Kidney (tissue), 14 donors: ENCODE data around the gene AGPS. TPM values are rescaled to one million over a fixed set of nuclear protein-coding genes. Genes with fewer than 3 reads are reported as not detected.

Experiments used
- DNase-seq, 5 donors: peaks; one replicate each; pipeline ENCODE4 v3.0.0-alpha.2; 2013 to 2020
- FAIRE-seq: peaks from 2 replicates; lab custom pipeline; 2012; peaks lifted over from hg19 to GRCh38; lab: Jason Lieb, UNC
- H3K27ac ChIP-seq, 2 donors: one replicate each; pipeline ENCODE4 v1.7.0; 2013; ENCODE audit warnings: low read depth in 2 of 2, low read length in 2 of 2, inconsistent platforms in 1 of 2
- H3K27me3 ChIP-seq: one replicate; pipeline ENCODE4 v1.7.1; 2013; ENCODE audit warnings: low read length, inconsistent platforms; ENCODE audit not compliant: control insufficient read depth, insufficient read depth
- H3K36me3 ChIP-seq, 3 donors: one replicate each; pipeline versions ENCODE4 v1.7.0 to v1.7.1; 2013; ENCODE audit warnings: low read length in 3 of 3, control low read depth in 1 of 3, inconsistent platforms in 1 of 3; ENCODE audit not compliant: insufficient read depth in 3 of 3, control insufficient read depth in 2 of 3
- H3K4me1 ChIP-seq, 3 donors: one replicate each; pipeline versions ENCODE4 v1.7.0 to v1.7.1; 2013; ENCODE audit warnings: low read length in 3 of 3, inconsistent platforms in 1 of 3, low read depth in 1 of 3; ENCODE audit not compliant: control insufficient read depth in 2 of 3, insufficient read depth in 2 of 3
- H3K4me3 ChIP-seq, 3 donors: one replicate each; pipeline versions ENCODE4 v1.7.0 to v1.8.1; 2013; ENCODE audit warnings: low read length in 3 of 3, control low read depth in 1 of 3, inconsistent platforms in 1 of 3
- H3K9ac ChIP-seq, 3 donors: one replicate each; pipeline versions ENCODE4 v1.7.0 to v1.7.1; 2013; ENCODE audit warnings: low read length in 3 of 3, control low read depth in 1 of 3, inconsistent platforms in 1 of 3
- H3K9me3 ChIP-seq, 3 donors: one replicate each; pipeline versions ENCODE4 v1.7.0 to v1.7.1; 2013; ENCODE audit warnings: low read length in 3 of 3, control low read depth in 1 of 3, inconsistent platforms in 1 of 3; ENCODE audit not compliant: control insufficient read depth in 2 of 3, insufficient read depth in 1 of 3
- CTCF ChIP-seq: IDR thresholded peaks from 3 replicates; pipeline ENCODE4 v1.5.1; 2012; ENCODE audit warnings: mild to moderate bottlenecking, moderate library complexity, borderline replicate concordance; ENCODE audit not compliant: insufficient read depth; ENCODE audit errors: extremely low read depth
- intact Hi-C: fragments of 100-400 bp; cut with DNase I; formaldehyde crosslinking; loops from one replicate; pipeline ENCODE4 v1.11.1; 2022
- polyA plus RNA-seq: library from polyadenylated mRNA; stranded (reverse); fragments of 350-450 nt; fragmentation: Illumina TruSeq; extraction: RNeasy Lipid Tissue Mini Kit (QIAGEN cat#74804); gene quantifications from one replicate; pipeline ENCODE4 v1.2.3, GENCODE V29; 2014; ENCODE audit warnings: low read depth, low replicate concordance; ENCODE audit not compliant: insufficient read depth
- total RNA-seq: library from RNA; stranded (reverse); fragmentation: NEBNext Ultra II Directional; extraction: Animal tissue kit (Norgen Biotek cat#: 25700); gene quantifications from one replicate; pipeline ENCODE4 v1.2.1, GENCODE V29; 2021
- donor health status: control.
- donor health status: control.
- donor health status: control.
- donor health status: control.
- donor health status: control.
- donor health status: DM: yes; HTN: yes; CAD: no.
- donor health status: Normal renal cell carcinoma (clear cell type).

AGPS gene
- total and polyA plus RNA-seq, 2 donors from 2014 or later, result 7.9 to 45.7 TPM

GRCh38 chr2:177537636-177538035, 145.1 kb downstream of the AGPS start:
- no peak for DNase-seq
- no peaks in the 10 kb centered on the region for H3K9me3 ChIP-seq
- H3K4me3 ChIP-seq, result no peak overlapping the region
- H3K27me3 ChIP-seq, result no peaks in the 10 kb centered on the region
- H3K9ac ChIP-seq, result no peak overlapping the region
- no peak for TF ChIP-seq CTCF
- no peak overlapping the region for H3K27ac ChIP-seq
- peaks cover 0 to under 1% (median 0%) of the 10 kb centered on the region in 3 donors for H3K4me1 ChIP-seq
- FAIRE-seq, result no peak
- intact Hi-C loops, result no loop called here
- no peaks in the 10 kb centered on the region for H3K36me3 ChIP-seq

DNA sequence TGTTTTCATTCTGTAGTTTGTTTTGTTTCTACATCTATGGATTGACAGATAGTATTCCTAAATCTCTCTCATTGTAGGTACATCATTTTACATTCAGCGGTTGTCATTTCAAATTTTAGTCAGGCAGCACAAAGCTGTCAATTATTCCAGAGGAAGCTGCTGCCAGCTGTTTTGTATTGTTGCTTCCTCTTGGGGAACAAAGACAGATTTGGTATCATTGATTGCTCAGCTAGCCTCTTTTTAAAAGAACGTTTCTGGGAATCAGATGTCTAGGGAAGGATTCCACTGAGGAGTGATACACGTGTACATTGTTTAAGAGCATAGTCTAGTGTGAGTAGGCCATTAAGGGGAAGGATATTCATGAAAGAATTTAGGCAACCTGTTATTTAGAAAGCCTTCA, 145.8 kb downstream of the AGPS start:
- FAIRE-seq, result no peak
- Histone ChIP-seq H3K4me1 (peaks cover 0 to 4% (median 0%) of the 10 kb centered on the region in 3 donors), H3K36me3 (no peaks in the 10 kb centered on the region), H3K9ac (no peak overlapping the region), H3K27me3 (no peaks in the 10 kb centered on the region), H3K27ac (no peak overlapping the region), H3K9me3 (no peaks in the 10 kb centered on the region), H3K4me3 (no peak overlapping the region)
- DNase-seq, result no peak
- no peak for TF ChIP-seq CTCF
- intact Hi-C loops, result no loop called here

DNA sequence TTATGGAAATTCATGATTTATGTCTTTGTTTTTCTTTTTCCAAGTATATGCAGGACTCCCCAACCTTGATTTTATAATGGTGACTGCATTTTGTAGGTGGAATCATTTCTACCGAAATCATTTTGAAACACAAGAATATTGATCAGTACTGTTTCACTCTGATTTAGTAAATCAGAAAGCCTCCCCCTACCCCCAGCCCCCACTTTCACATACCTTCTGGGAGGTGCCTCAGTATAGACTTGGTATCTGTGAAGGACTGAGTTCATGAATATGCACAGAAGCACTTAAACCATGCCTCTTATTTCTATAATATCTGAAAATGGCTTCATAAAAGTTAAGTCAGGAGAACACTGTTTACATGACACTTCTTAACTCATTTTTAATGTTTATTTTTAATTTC, 147.7 kb downstream of the AGPS start:
- intact Hi-C loops, result no loop called here
- Histone ChIP-seq H3K36me3 (no peaks in the 10 kb centered on the region), H3K4me1 (peaks cover 0 to 4% (median 0%) of the 10 kb centered on the region in 3 donors), H3K9ac (no peak overlapping the region), H3K27ac (no peak overlapping the region), H3K9me3 (no peaks in the 10 kb centered on the region), H3K4me3 (no peak overlapping the region), H3K27me3 (no peaks in the 10 kb centered on the region)
- FAIRE-seq (peak; percentile 44), DNase-seq (no peak)
- TF ChIP-seq CTCF, result no peak

- DNase-seq (no peak), FAIRE-seq (no peak)
- intact Hi-C loops, result no loop called here
- no peak for TF ChIP-seq CTCF
- H3K27ac ChIP-seq, result no peak overlapping the region
- H3K4me1 ChIP-seq, result peaks cover 0 to 4% (median 0%) of the 10 kb centered on the region in 3 donors
- no peak overlapping the region for H3K9ac ChIP-seq
- no peaks in the 10 kb centered on the region for H3K36me3 ChIP-seq
- H3K4me3 ChIP-seq, result no peak overlapping the region
- no peaks in the 10 kb centered on the region for H3K27me3 ChIP-seq
- no peaks in the 10 kb centered on the region for H3K9me3 ChIP-seq
Measured at GRCh38 chr2:177541258-177541991, 148.9 kb downstream of the AGPS start.
